GM12878 (cell line): ENCODE measurements around the gene TNF. TPM values are rescaled to one million over a fixed set of nuclear protein-coding genes. Genes with fewer than 3 reads are reported as not detected.

Experiments
- ATAC-seq: fragments of 200-7000 bp; cut with Tn5 transposase; 3 replicates; pipeline ENCODE4 v1.9.1; 2020; ENCODE audit warnings: mild to moderate bottlenecking, moderate library complexity
- BruUV-seq: library from RNA; stranded (reverse); fragments of 400-500 nt; replicated peaks from 2 replicates; lab custom pipeline; 2021; lab: Mats Ljungman, UMichigan
- CTCF ChIA-PET: fragments of 300-600 bp; sonication (Branson Sonifier 250); formaldehyde crosslinking; extraction: SDS; loops from one replicate; lab custom pipeline; 2021; ENCODE audit warnings: inconsistent platforms; lab: Yijun Ruan, JAX
- POLR2A ChIA-PET: fragments of 350-600 bp; formaldehyde crosslinking; extraction: SDS; loops from one replicate; lab custom pipeline; 2021; ENCODE audit warnings: inconsistent platforms; lab: Charles Lee
- RAD21 ChIA-PET: fragments of 300-600 bp; sonication (Branson Sonifier 250); formaldehyde crosslinking; loops from one replicate; lab custom pipeline; 2023; ENCODE audit warnings: antibody characterized with exemption; ENCODE audit not compliant: unreplicated experiment; lab: Charles Lee
- SMC1A ChIA-PET: fragments of 300-600 bp; sonication (Branson Sonifier 250); formaldehyde crosslinking; loops from one replicate; lab custom pipeline; 2023; ENCODE audit not compliant: unreplicated experiment, uncharacterized antibody; lab: Charles Lee
- DNase-seq: peaks from one replicate; pipeline ENCODE4 v3.0.0-alpha.2; 2011; ENCODE audit warnings: low read depth, low spot score
- FAIRE-seq: peaks from 3 replicates; lab custom pipeline; 2011; peaks lifted over from hg19 to GRCh38; lab: Jason Lieb, UNC
- H2AFZ ChIP-seq: 2 replicates; pipeline ENCODE4 v1.6.0; 2011; ENCODE audit warnings: low read depth, low read length, control low read depth; ENCODE audit not compliant: control insufficient read depth
- H3K27ac ChIP-seq: 2 replicates; pipeline ENCODE4 v1.5.1; 2011; ENCODE audit warnings: control low read depth; ENCODE audit not compliant: control insufficient read depth, insufficient read depth
- H3K27me3 ChIP-seq, 2 experiments: replicated peaks in 1 of 2; 2 replicates each; pipeline versions ENCODE4 v1.6.0 to v1.6.1; 2011; ENCODE audit warnings: low read length in 1 of 2; ENCODE audit not compliant: control insufficient read depth in 2 of 2, insufficient read depth in 2 of 2
- H3K36me3 ChIP-seq, 2 experiments: 2 replicates each; pipeline ENCODE4 v1.5.1; 2011; ENCODE audit warnings: low read length in 1 of 2; ENCODE audit not compliant: control insufficient read depth in 2 of 2, insufficient read depth in 2 of 2
- H3K4me1 ChIP-seq: 2 replicates; pipeline ENCODE4 v1.6.1; 2011; ENCODE audit warnings: mild to moderate bottlenecking, low read length, moderate library complexity, mixed read lengths; ENCODE audit not compliant: control insufficient read depth, insufficient read depth
- H3K4me2 ChIP-seq: 2 replicates; pipeline ENCODE4 v1.6.0; 2011; ENCODE audit warnings: control low read depth; ENCODE audit not compliant: control insufficient read depth, insufficient read depth
- H3K4me3 ChIP-seq: fragments of 200-600 bp; sonication (generic); 2 replicates; pipeline ENCODE4 v1.5.1; 2016
- H3K79me2 ChIP-seq: 2 replicates; pipeline ENCODE4 v1.6.0; 2011; ENCODE audit warnings: low read length; ENCODE audit not compliant: control insufficient read depth, insufficient read depth
- H3K9ac ChIP-seq: 2 replicates; pipeline ENCODE4 v1.8.0; 2011; ENCODE audit warnings: low read length, control low read depth, mixed read lengths; ENCODE audit not compliant: control insufficient read depth, insufficient read depth
- H3K9me3 ChIP-seq: replicated peaks from 3 replicates; pipeline ENCODE4 v1.5.1; 2011; ENCODE audit warnings: mild to moderate bottlenecking, low read length; ENCODE audit not compliant: control insufficient read depth, insufficient read depth
- H4K20me1 ChIP-seq: 2 replicates; pipeline ENCODE4 v1.6.0; 2011; ENCODE audit not compliant: control insufficient read depth, insufficient read depth
- BCL11A ChIP-seq: IDR thresholded peaks from 2 replicates; pipeline ENCODE4 v1.6.1; 2011; ENCODE audit warnings: low read depth, low read length
- CHD4 ChIP-seq: fragments of 200-600 bp; sonication (generic); IDR thresholded peaks from 2 replicates; pipeline ENCODE4 v1.6.1; 2016; ENCODE audit warnings: mild to moderate bottlenecking
- HCFC1 ChIP-seq: fragments of 150-350 bp; IDR thresholded peaks from 2 replicates; pipeline ENCODE4 v1.6.1; 2014; ENCODE audit warnings: low read length
- JUNB ChIP-seq: IDR thresholded peaks from 2 replicates; pipeline ENCODE4 v1.6.1; 2016; ENCODE audit warnings: antibody characterized with exemption, mild to moderate bottlenecking
- JUND ChIP-seq: IDR thresholded peaks from 2 replicates; pipeline ENCODE4 v1.6.1; 2012; ENCODE audit warnings: low read depth, mild to moderate bottlenecking, low read length, improper control_type of control experiment, moderate library complexity
- POLR2A ChIP-seq: IDR thresholded peaks from 2 replicates; pipeline ENCODE4 v1.6.1; 2011; ENCODE audit warnings: low read depth, mild to moderate bottlenecking, low read length
- RB1 ChIP-seq: fragments of 450-650 bp; formaldehyde crosslinking; IDR thresholded peaks from 2 replicates; pipeline ENCODE4 v1.6.1; 2017; ENCODE audit warnings: mild to moderate bottlenecking, borderline replicate concordance
- SIN3A ChIP-seq: IDR thresholded peaks from 2 replicates; pipeline ENCODE4 v1.6.1; 2012; ENCODE audit warnings: low read depth, low read length, improper control_type of control experiment
- SRF ChIP-seq, 2 experiments: IDR thresholded peaks; 2 replicates each; pipeline ENCODE4 v1.6.1; 2011; ENCODE audit warnings: low read depth in 2 of 2, low read length in 2 of 2, mild to moderate bottlenecking in 1 of 2, moderate library complexity in 1 of 2
- TCF12 ChIP-seq: IDR thresholded peaks from 2 replicates; pipeline ENCODE4 v1.6.1; 2011; ENCODE audit warnings: low read depth, mild to moderate bottlenecking, low read length
- WGBS: methylation state at CpG from one replicate; pipeline ENCODE4 v1.1.6; 2016; ENCODE audit warnings: low lambda C conversion rate; ENCODE audit not compliant: insufficient replicate concordance, insufficient coverage; ENCODE audit errors: missing lambda C conversion rate; 5-methylcytosine and 5-hydroxymethylcytosine counted together
- in situ Hi-C: fragments of 300-500 bp; cut with MboI; formaldehyde crosslinking; loops from 9 replicates; pipeline ENCODE4 v1.14.3; 2018; ENCODE audit warnings: mixed read lengths
- intact Hi-C: fragments of 100-400 bp; cut with micrococcal nuclease; formaldehyde crosslinking; loops from one replicate; pipeline ENCODE4 v1.14.2; 2022; ENCODE audit not compliant: unreplicated experiment
- polyA plus RNA-seq, 11 experiments: library from polyadenylated mRNA; depleted of rRNA in 4 of 11; unstranded in 6 of 11; stranded (reverse) in 5 of 11; fragments of >200 nt; fragmentation: Nextera tagmentation in 4 of 11; fragmentation: Illumina TruSeq in 1 of 11; extraction: Ambion mirVana in 4 of 11; extraction: Trizol in 1 of 11; gene quantifications; 1 replicate in 1 of 11; 2 replicates in 10 of 11; pipeline versions ENCODE4 v1.2.1 to v1.2.3, GENCODE V29; 2011 to 2016; ENCODE audit warnings: inconsistent platforms in 2 of 11, missing spikeins in 2 of 11, low read depth in 1 of 11
- total RNA-seq, 4 experiments: library from RNA; depleted of rRNA in 3 of 4; stranded (reverse); fragments of >200 nt in 3 of 4; fragmentation: Illumina TruSeq in 1 of 4; extraction: Trizol in 1 of 4; gene quantifications; 2 replicates each; pipeline versions ENCODE4 v1.2.1 to v1.2.3, GENCODE V29; 2013 to 2021
- TF ChIP-seq, protein P1 (sequence below), 3 experiments: IDR thresholded peaks in 2 of 3; conservative IDR thresholded peaks in 1 of 3; 2 replicates each; pipeline ENCODE4 v1.5.1; 2011; ENCODE audit warnings: low read depth in 3 of 3, low read length in 3 of 3, mild to moderate bottlenecking in 3 of 3, control low read depth in 2 of 3, moderate library complexity in 2 of 3, inconsistent platforms in 1 of 3, mixed read lengths in 1 of 3; ENCODE audit not compliant: control insufficient read depth in 2 of 3, insufficient read depth in 1 of 3; ENCODE audit errors: extremely low read depth in 1 of 3

The TNF gene
- total and polyA plus RNA-seq, 10 of the 15 experiments (the other 5 are each of a cell fraction or from before 2014, with no cell fraction given): 18.0 to 94.8 (median 61.9) TPM

GRCh38 chr6:31559606-31559957 is 15.8 kb upstream of the TNF start:
- FAIRE-seq (no peak), DNase-seq (no peak), ATAC-seq (peak; percentile 7)
- H4K20me1 ChIP-seq: no peaks in the 10 kb centered on the region
- peaks cover 0 to 8% of the 10 kb centered on the region in 2 experiments; a peak in 2 of 4 replicates for H3K36me3 ChIP-seq
- no peak for TF ChIP-seq HCFC1
- 0 out of 2 replicates have a peak, but pooled peaks have one; percentile 16 for TF ChIP-seq RB1
- peak; percentile 33; the same call in 1 of the 2 replicates for TF ChIP-seq POLR2A
- WGBS: 0% methylated on average over 4 of the region's 4 CpGs
- SMC1A ChIA-PET: interaction anchor here (0.9 to 34.7 kb wide), 6 partner anchors 8 to 64 kb away, joined by 3 to 1989 read pairs (median 6); partner anchors contain the start of genes ATP6V1G2, LST1, LTA and LTB
- in situ Hi-C loops (loop anchor here (25.0 kb wide), 2 partner anchors 1053 to 1403 kb away; partner anchors contain the start of genes BRD2 and HLA-DMA), intact Hi-C loops (loop anchor here (2.0 kb wide), 1 partner anchor 21 kb away; no protein-coding TSS in a partner anchor)
- H3K4me1 ChIP-seq: peaks cover 74% of the 10 kb centered on the region
- peak overlapping the region; percentile 55 for H3K4me3 ChIP-seq
- POLR2A ChIA-PET: interaction anchor here (1.0 to 9.1 kb wide), 8 partner anchors 10 to 57 kb away, joined by 3 to 255 read pairs (median 8); partner anchors contain the start of genes DDX39B, LTB, NCR3 and NFKBIL1
- peaks cover 16% of the 10 kb centered on the region for H3K79me2 ChIP-seq
- peak overlapping the region; percentile 84 for H3K9ac ChIP-seq
- H3K27ac ChIP-seq: peak overlapping the region; percentile 99
- no peaks in the 10 kb centered on the region for H3K27me3 ChIP-seq
- H3K9me3 ChIP-seq: no peaks in the 10 kb centered on the region
- RAD21 ChIA-PET: interaction anchor here (0.6 to 15.9 kb wide), 5 partner anchors 10 to 36 kb away, joined by 4 to 620 read pairs (median 62); partner anchors contain the start of genes ATP6V1G2, DDX39B, LST1 and LTA
- BruUV-seq: no TSS peak
- H2AFZ ChIP-seq: no peak overlapping the region
- CTCF ChIA-PET: interaction anchor here (0.7 to 34.8 kb wide), 5 partner anchors 9 to 28 kb away, joined by 4 to 2098 read pairs (median 27); partner anchors contain the start of genes LST1, LTA, LTB and NCR3
- H3K4me2 ChIP-seq: peak overlapping the region; percentile 94

DNA sequence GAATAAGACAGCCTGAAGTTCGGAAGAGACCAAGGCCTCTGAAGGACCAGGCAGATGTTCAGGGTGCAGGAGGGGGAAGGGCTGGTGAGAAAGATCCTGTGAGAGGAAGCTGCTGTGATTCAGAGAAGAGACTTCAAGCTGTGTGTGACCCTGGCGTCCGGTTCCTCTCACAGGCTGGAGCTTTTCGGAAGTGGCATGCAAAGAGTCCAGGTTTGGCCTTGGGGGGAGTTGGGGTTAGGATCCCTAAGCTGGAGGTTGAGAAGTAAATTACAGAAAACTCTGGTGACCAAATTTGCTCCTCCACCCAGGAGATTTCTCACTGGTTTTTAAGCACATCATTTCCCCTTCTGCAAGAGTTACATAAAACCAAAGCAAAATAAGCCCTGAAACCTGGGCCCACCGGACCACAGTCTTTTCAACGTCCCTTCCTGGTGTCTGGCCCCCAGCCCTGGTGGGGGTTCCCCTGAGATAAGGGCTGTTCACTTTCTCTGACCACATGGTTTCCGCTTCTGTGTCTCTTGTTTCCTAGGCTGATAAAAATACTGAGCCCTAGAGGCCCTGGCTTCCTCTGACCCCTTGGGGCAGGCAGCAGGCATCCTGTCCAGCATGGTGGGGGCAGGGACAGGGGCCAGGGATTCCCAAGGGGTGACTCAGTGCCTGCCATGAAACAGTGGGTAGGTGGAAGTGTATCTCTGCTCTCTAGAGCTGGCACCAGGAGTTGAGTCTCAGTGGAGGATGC is 15.2 kb upstream of the TNF start:
- peaks cover 16% of the 10 kb centered on the region for H3K79me2 ChIP-seq
- H3K4me2 ChIP-seq: peak overlapping the region; percentile 94
- H3K27ac ChIP-seq: peak overlapping the region; percentile 99
- H3K9me3 ChIP-seq: no peaks in the 10 kb centered on the region
- no peaks in the 10 kb centered on the region for H4K20me1 ChIP-seq
- 0% methylated on average over 7 of the region's 7 CpGs for WGBS
- ChIA-PET CTCF (interaction anchor here (0.9 to 34.8 kb wide), 5 partner anchors 8 to 28 kb away, joined by 4 to 2098 read pairs (median 27); partner anchors contain the start of genes LST1, LTA, LTB and NCR3), SMC1A (interaction anchor here (0.9 to 34.7 kb wide), 5 partner anchors 9 to 64 kb away, joined by 3 to 1989 read pairs (median 7); partner anchors contain the start of genes ATP6V1G2, LST1, LTA and LTB), POLR2A (interaction anchor here (0.8 to 9.1 kb wide), 10 partner anchors 9 to 56 kb away, joined by 3 to 255 read pairs (median 6); partner anchors contain the start of genes DDX39B, LTB, NCR3 and NFKBIL1), RAD21 (interaction anchor here (0.5 to 15.9 kb wide), 5 partner anchors 9 to 265 kb away, joined by 3 to 620 read pairs (median 62); partner anchors contain the start of genes ATP6V1G2, LST1, LTA and LTB)
- H3K4me1 ChIP-seq: peaks cover 79% of the 10 kb centered on the region
- peak; percentile 77 for ATAC-seq
- BruUV-seq: no TSS peak
- in situ Hi-C loops (loop anchor here (25.0 kb wide), 2 partner anchors 1052 to 1402 kb away; partner anchors contain the start of genes BRD2 and HLA-DMA), intact Hi-C loops (loop anchor here (1.0 to 2.0 kb wide), 3 partner anchors 8 to 21 kb away; no protein-coding TSS in a partner anchor)
- DNase-seq: peak; percentile 88
- H3K4me3 ChIP-seq: peak overlapping the region; percentile 55; the same call in 1 of the 2 replicates
- peak overlapping the region; percentile 84 for H3K9ac ChIP-seq
- no peak overlapping the region for H2AFZ ChIP-seq
- no peaks in the 10 kb centered on the region for H3K27me3 ChIP-seq
- peaks cover 0 to 8% of the 10 kb centered on the region in 2 experiments; a peak in 2 of 4 replicates for H3K36me3 ChIP-seq
- peak; percentile 52 for FAIRE-seq
- TF ChIP-seq TCF12: peak; percentile 91
- TF ChIP-seq SRF (IDR thresholded peaks at IDR 0.05; ENCODE audit: low read depth in 2 of 2, low read length in 2 of 2): peak in 1 of 2 experiments; percentile 48; a peak in 1 of 4 replicates
- TF ChIP-seq SIN3A: no peak; the same call in 1 of the 2 replicates
- no peak for TF ChIP-seq JUND
- peak; percentile 77; the same call in 1 of the 2 replicates for TF ChIP-seq BCL11A
- TF ChIP-seq, protein P1, sequence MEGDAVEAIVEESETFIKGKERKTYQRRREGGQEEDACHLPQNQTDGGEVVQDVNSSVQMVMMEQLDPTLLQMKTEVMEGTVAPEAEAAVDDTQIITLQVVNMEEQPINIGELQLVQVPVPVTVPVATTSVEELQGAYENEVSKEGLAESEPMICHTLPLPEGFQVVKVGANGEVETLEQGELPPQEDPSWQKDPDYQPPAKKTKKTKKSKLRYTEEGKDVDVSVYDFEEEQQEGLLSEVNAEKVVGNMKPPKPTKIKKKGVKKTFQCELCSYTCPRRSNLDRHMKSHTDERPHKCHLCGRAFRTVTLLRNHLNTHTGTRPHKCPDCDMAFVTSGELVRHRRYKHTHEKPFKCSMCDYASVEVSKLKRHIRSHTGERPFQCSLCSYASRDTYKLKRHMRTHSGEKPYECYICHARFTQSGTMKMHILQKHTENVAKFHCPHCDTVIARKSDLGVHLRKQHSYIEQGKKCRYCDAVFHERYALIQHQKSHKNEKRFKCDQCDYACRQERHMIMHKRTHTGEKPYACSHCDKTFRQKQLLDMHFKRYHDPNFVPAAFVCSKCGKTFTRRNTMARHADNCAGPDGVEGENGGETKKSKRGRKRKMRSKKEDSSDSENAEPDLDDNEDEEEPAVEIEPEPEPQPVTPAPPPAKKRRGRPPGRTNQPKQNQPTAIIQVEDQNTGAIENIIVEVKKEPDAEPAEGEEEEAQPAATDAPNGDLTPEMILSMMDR (IDR thresholded peaks at IDR 0.05 in 2 of 3, conservative IDR thresholded peaks at IDR 0.05 in 1 of 3; ENCODE audit: control insufficient read depth in 2 of 3, extremely low read depth in 1 of 3, insufficient read depth in 1 of 3, low read depth in 3 of 3, low read length in 3 of 3): 0 out of 6 replicates have a peak, but pooled peaks of 1 of the 3 experiments have one; percentile 2
- TF ChIP-seq CHD4: peak; percentile 41; the same call in 1 of the 2 replicates
- TF ChIP-seq JUNB: peak; percentile 66
